Mucosa of descending colon (tissue), 3 donors: Measurements from ENCODE around the gene CYB5B. TPM values are rescaled to one million over a fixed set of nuclear protein-coding genes. Genes with fewer than 3 reads are reported as not detected.

Experiments
- ATAC-seq: fragments of 200-7000 bp; cut with Tn5 transposase; one replicate; pipeline ENCODE4 v1.9.1; 2020; ENCODE audit warnings: mild to moderate bottlenecking, moderate library complexity
- DNase-seq, 3 donors: peaks; one replicate each; pipeline ENCODE4 v3.0.0-alpha.2; 2020
- H3K36me3 ChIP-seq: fragments of 200-600 bp; one replicate; pipeline ENCODE4 v1.8.0; 2021; ENCODE audit warnings: low read depth, mild to moderate bottlenecking
- H3K4me1 ChIP-seq: fragments of 200-600 bp; one replicate; pipeline ENCODE4 v1.8.0; 2021; ENCODE audit warnings: low read depth, mild to moderate bottlenecking
- H3K4me3 ChIP-seq: fragments of 200-600 bp; one replicate; pipeline ENCODE4 v1.8.0; 2021; ENCODE audit warnings: mild to moderate bottlenecking
- H3K9me3 ChIP-seq: fragments of 200-600 bp; one replicate; pipeline ENCODE4 v1.8.0; 2021; ENCODE audit warnings: mild to moderate bottlenecking
- CTCF ChIP-seq: fragments of 200-600 bp; IDR thresholded peaks from one replicate; pipeline ENCODE4 v1.8.0; 2022; ENCODE audit warnings: antibody characterized with exemption, mild to moderate bottlenecking
- intact Hi-C, 2 donors: fragments of 100-400 bp; cut with DNase I in 1 of 2; cut with micrococcal nuclease in 1 of 2; formaldehyde crosslinking; loops; one replicate each; pipeline versions ENCODE4 v1.11.0 to v1.11.1; 2022; cut with DNase I, micrococcal nuclease
- total RNA-seq, 3 donors: library from RNA; stranded (reverse); fragmentation: NEBNext Ultra II Directional in 2 of 3; extraction: Animal tissue kit (Norgen Biotek cat#: 25700) in 2 of 3; gene quantifications; one replicate each; pipeline versions ENCODE4 v1.2.1 to v1.2.4, GENCODE V29; 2021 to 2023
- donor health status: DM: no; HTN: no; CAD: no; lungs with moderate emphysema.
- donor health status: DM: no; HTN: no; CAD: no.
- donor health status: DM: no; HTN: yes; CAD: no.

The CYB5B gene
- total RNA-seq, 3 donors from 2014 or later = 121 to 187 (median 159) TPM

GRCh38 chr16:69477546-69477945 is 53.1 kb downstream of the CYB5B start:
- no peaks in the 10 kb centered on the region for H3K4me1 ChIP-seq
- H3K36me3 ChIP-seq = no peaks in the 10 kb centered on the region
- no peak overlapping the region for H3K4me3 ChIP-seq
- no peak for DNase-seq
- no peak for TF ChIP-seq CTCF
- H3K9me3 ChIP-seq = no peaks in the 10 kb centered on the region
- intact Hi-C loops = loop anchor here in 1 of 2 donors (10.0 kb wide), 1 partner anchor 187 kb away; no protein-coding TSS in a partner anchor
- ATAC-seq = no peak

- ATAC-seq = no peak
- no peaks in the 10 kb centered on the region for H3K36me3 ChIP-seq
- H3K4me3 ChIP-seq = no peak overlapping the region
- H3K4me1 ChIP-seq = no peaks in the 10 kb centered on the region
- DNase-seq = no peak
- no peaks in the 10 kb centered on the region for H3K9me3 ChIP-seq
- intact Hi-C loops = loop anchor here in 1 of 2 donors (10.0 kb wide), 1 partner anchor 186 kb away; no protein-coding TSS in a partner anchor
- TF ChIP-seq CTCF = no peak
Measured at GRCh38 chr16:69478685-69479084, 54.3 kb downstream of the CYB5B start.

DNA sequence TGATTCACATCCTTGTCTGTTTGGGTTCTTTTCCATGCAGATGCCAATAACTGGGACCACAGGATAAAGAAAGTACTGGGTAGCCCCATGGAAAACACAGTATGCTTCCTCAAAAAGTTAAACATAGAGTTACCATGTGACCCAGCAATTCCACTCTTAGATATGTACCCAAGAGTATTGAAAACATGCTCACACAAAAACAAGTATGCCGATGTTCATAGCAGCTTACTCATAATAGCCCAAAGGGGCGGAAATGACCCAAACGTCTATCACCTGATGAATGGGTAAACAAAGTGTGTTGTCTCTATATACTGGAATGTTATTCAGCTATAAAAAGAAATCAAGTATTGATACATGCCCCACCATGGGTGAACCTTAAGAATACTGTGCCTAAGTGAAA is 55.4 kb downstream of the CYB5B start:
- H3K9me3 ChIP-seq = no peaks in the 10 kb centered on the region
- ATAC-seq (no peak), DNase-seq (no peak)
- no peaks in the 10 kb centered on the region for H3K36me3 ChIP-seq
- intact Hi-C loops = loop anchor here in 1 of 2 donors (10.0 kb wide), 1 partner anchor 185 kb away; no protein-coding TSS in a partner anchor
- H3K4me3 ChIP-seq = no peak overlapping the region
- no peak for TF ChIP-seq CTCF
- H3K4me1 ChIP-seq = no peaks in the 10 kb centered on the region

- Histone ChIP-seq H3K9me3 (no peaks in the 10 kb centered on the region), H3K4me3 (no peak overlapping the region), H3K4me1 (no peaks in the 10 kb centered on the region), H3K36me3 (no peaks in the 10 kb centered on the region)
- intact Hi-C loops = no loop called here
- TF ChIP-seq CTCF = no peak
- ATAC-seq = peak; percentile 59
- peak; percentile 45 to 72 (median 58) for DNase-seq
Measured at GRCh38 chr16:69481901-69482341, 57.5 kb downstream of the CYB5B start.

DNA sequence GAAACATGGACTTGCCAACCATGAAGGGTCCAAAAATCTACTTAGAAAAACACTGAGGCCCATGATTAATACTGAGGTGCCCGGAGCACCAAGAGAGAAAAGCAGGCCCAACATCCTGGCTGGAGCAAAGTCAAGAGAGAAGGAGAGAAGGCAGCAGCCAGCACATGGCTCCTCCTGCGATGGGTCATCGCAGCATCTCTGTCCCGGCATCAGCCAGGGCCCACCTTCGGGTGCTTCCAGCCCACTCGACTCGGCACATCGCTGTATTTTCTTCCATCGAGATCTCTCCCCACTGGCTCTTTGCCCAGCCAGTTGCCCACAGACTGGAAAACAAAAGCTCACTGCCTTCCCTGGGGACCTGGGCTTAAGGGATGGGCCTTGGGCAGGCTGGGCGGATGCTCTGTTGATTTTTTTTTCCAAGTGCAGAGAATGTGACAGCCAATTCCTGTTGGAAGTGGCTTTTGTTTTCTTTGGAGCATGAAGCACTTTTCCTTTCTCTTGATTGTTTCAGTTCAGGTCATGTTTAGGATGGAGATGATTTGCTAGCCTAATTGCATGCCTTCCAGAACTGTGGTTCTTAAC is 58.1 kb downstream of the CYB5B start:
- H3K4me1 ChIP-seq = no peaks in the 10 kb centered on the region
- H3K36me3 ChIP-seq = no peaks in the 10 kb centered on the region
- ATAC-seq = peak; percentile 22
- intact Hi-C loops = no loop called here
- no peaks in the 10 kb centered on the region for H3K9me3 ChIP-seq
- TF ChIP-seq CTCF = no peak
- no peak overlapping the region for H3K4me3 ChIP-seq
- peak in 2 of 3 donors; percentile 22 to 51 for DNase-seq
